Fibroblast of villous mesenchyme (primary cell): ENCODE measurements around the gene CD2AP. TPM values are rescaled to one million over a fixed set of nuclear protein-coding genes. Genes with fewer than 3 reads are reported as not detected.

Experiments used
- DNase-seq: peaks from one replicate; pipeline ENCODE4 v3.0.0-alpha.2; 2010; ENCODE audit warnings: low read depth
- H3K4me3 ChIP-seq: 2 replicates; pipeline ENCODE4 v1.5.1; 2011; ENCODE audit warnings: low read depth, mild to moderate bottlenecking, low read length
- total RNA-seq: library from RNA; depleted of rRNA; stranded (reverse); fragments of >200 nt; gene quantifications from 2 replicates; pipeline ENCODE4 v1.2.3, GENCODE V29; 2012
- TF ChIP-seq, protein P1 (sequence below): IDR thresholded peaks from 2 replicates; pipeline ENCODE4 v1.5.1; 2012; ENCODE audit warnings: low read depth, mild to moderate bottlenecking, low read length; ENCODE audit not compliant: insufficient read depth

Gene CD2AP
- total RNA-seq, 1 donor = 41.0 TPM

DNA sequence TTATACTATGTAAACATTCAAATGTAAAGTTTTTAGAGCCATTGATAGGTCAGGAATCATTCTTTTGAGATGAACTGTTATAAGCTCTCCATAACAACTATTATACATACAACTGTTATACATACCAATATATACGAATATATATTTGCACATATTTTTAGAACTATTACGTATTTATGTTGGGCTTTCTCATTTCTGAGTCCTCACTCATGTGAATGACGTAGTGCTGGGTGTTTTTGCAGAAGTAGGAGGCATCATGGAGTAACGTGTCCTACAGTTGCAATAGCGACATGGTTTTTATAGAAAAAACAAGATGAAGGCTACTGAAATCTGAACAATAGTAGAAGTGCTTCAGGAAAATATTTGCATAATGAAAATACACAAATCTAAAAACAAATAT lies 184.4 kb downstream of the CD2AP start:
- TF ChIP-seq, protein P1, sequence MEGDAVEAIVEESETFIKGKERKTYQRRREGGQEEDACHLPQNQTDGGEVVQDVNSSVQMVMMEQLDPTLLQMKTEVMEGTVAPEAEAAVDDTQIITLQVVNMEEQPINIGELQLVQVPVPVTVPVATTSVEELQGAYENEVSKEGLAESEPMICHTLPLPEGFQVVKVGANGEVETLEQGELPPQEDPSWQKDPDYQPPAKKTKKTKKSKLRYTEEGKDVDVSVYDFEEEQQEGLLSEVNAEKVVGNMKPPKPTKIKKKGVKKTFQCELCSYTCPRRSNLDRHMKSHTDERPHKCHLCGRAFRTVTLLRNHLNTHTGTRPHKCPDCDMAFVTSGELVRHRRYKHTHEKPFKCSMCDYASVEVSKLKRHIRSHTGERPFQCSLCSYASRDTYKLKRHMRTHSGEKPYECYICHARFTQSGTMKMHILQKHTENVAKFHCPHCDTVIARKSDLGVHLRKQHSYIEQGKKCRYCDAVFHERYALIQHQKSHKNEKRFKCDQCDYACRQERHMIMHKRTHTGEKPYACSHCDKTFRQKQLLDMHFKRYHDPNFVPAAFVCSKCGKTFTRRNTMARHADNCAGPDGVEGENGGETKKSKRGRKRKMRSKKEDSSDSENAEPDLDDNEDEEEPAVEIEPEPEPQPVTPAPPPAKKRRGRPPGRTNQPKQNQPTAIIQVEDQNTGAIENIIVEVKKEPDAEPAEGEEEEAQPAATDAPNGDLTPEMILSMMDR = no peak
- no peak overlapping the region for H3K4me3 ChIP-seq
- DNase-seq = no peak

DNA sequence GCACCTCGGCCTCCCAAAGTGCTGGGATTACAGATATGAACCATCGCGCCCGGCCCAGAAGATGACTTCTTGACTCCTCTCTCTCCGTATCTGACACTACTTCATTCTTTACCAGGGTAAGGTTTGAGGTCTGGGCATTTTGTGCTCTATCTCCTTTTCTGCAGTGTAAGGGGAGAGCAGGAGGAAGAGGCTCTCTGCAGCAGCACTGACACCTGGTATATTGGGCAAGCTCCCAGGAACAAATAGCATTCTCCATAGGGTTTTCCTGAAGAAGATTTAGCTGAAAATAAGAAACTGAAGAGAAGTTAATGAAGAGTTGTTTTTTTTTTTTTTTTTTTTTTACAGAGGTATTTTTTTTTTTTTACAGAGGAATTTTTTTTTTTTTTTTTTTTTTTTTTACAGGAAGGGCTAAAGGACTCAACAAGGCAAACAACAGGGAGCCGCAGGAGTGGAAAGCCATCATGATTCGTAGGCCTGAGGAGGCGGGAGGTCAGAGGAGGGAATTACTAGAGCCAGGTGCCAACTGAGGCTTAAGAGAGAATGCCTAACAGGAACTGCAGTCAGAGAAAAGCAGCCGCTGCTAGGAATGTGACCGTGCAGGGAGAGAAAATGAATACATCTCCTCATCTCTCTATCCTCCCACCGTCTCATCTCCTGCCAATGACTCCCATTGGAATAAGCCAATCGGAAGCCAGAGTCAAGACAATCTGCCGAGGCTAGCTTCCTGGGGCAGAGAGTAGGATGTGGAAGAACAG lies 186.1 kb downstream of the CD2AP start:
- no peak overlapping the region for H3K4me3 ChIP-seq
- TF ChIP-seq, protein P1 = no peak
- DNase-seq = no peak

DNA sequence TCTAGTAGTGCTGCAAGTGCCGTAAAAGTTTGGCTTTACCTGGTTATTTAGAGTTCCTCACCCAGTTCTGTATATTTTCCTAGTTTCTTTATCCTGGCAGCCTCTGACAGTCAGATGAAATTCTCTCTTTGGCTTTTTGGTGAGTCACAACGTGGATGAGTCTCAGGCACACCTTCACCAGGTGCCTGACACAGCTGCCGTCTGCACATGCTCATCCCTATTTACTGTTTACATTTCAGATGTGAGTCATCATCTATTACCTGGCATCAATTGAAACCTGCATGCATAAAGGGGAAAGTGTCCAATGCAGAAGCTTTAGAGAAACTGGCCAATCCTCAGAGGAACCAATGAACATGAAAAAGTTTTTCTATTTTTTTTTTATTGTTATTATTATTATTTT lies 187.5 kb downstream of the CD2AP start:
- no peak overlapping the region for H3K4me3 ChIP-seq
- no peak for DNase-seq
- TF ChIP-seq, protein P1 = no peak

DNA sequence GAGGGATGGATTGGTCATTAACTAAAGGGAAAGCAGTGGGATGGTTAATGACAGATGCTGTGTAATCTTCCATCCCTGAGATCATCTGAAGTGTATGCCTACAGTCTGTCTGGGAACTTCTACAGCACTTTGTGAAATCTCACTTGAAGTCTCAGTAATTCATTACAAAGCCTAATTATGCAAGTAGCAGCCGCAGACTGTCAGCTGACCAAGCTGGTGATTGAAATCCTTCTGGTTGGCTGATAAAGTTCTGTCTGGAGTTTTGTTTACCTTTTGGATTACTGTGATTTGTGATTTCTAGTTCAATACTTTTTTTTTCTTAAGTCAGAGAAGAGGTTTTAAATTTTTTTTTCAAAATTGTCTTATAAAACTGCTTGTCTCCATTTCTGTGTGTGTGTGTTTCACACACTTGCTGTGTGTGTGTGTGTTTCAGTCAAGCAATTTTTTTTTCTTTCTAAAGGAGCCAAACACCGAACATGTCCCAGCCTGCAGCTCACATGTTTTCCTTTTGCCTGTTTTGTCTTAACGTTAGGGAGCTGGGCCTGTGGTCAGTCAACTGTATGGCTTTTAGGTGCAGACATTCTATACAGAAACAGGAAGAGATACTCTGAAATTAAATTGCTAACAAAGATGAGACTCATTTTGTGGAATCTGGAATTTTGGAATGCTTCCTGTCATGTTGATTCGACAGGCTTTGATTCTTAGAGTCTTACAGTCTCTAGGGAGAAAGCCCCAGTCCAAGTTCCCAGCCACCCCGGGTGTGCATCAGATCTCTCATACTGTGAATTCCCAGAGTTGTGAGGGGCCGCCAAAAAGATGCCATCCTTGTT lies 192.3 kb downstream of the CD2AP start:
- DNase-seq = peak; percentile 32
- TF ChIP-seq, protein P1 = no peak
- H3K4me3 ChIP-seq = no peak overlapping the region

DNA sequence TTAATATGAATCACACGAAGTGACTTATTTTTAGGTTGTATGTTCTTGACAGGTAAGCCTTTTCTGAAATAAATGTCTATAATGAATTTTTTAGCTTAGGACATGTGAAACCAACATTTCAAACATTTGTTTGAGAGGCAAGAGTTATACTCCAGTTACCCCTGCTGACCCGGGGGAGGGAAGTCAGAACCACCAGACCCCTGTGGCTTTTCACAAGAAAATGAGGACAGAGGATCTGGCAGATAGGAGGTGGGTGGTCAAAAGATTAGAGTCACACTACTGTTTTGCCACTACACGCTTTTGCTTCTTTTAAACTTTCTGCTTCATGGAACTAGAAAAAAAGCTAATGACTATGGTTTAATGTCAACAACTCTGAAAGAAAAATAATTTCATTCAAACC lies 193.3 kb downstream of the CD2AP start:
- no peak for DNase-seq
- H3K4me3 ChIP-seq = no peak overlapping the region

DNA sequence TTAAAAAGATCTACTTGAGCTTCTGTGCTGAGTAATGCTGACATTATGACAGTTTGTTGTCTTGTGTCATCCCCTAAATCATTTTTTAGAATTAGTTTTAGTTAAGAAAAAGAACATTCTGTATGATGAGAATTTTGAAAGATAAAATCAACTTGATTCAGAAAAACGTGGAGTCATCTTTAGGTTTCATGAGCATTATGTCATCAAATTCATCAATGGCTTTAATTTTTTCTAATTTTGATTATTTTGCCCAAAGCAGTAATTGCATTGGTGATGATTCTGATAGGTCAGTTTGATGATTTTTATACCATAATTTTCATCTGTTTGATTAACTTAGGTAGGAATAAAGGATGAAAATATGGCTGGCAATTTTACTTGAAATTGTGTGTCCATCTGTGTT lies 194.2 kb downstream of the CD2AP start:
- TF ChIP-seq, protein P1 = no peak
- no peak for DNase-seq
- no peak overlapping the region for H3K4me3 ChIP-seq

More for the DNA sequence above, 193.3 kb downstream of the CD2AP start:
- TF ChIP-seq, protein P1 = no peak
